ENCODE data around the gene PEF1.

PEF1 gene

GRCh38 chr1:31670593-31670964, 25.9 kb upstream of the PEF1 start:
- no peak for DNase-seq

DNA sequence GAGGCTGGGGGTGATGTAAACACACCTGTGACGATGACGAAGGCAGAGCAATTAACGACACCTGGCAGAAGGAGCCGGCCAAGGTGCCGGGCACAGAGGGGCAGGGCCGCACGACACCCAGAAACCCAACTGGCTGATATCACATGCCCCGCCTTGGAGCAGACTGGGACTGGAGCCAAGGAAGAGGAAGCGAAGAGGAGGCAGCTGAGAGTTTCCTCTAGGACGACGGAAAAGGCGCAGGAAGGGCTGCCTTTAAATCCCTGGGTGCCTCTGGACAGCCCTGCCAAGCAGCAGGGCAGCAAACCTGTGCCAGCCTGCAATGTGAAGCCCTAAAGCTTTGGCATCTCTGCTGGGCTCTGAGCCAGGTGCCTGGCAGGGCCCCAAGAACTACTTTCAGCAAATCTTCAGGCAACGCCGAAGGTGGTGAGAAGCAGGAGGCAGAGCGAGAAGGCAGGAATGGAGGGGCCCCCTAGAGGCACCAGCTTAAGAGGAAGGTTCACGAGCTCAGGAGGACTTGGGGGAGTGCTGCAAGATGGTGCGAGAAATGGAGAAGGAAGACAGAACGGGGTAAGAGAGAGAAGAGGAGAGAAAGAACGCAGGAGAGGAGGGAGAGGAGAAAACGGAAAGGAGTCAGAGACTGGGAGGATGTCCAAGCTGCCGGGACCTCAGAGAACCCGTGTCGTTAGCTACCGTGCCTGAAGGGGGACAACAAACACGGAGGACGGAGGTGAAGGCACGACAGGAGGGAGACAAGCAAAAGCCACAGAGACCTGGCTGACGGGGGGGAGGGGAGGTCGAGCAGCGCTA, 25.3 kb upstream of the PEF1 start:
- DNase-seq: peak; percentile 45

DNA sequence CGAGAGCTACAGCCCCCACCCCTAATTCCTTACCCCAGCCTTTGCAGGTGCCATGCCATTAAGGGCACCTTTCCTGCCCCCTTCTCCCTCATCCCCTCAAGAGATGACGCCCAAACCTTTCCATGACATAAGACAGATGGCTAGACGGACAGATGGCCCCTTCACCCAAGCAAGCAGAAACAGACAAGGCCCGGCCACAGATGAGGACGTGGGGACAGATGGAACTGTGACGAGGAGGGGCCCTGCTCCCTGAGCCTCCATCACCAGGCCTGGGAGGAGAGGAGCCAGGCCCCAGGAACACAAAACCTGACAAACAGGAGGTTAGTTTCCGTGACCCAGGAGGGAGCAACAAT, 24.7 kb upstream of the PEF1 start:
- DNase-seq: no peak

- no peak for DNase-seq
Observed at GRCh38 chr1:31668303-31668883, 23.7 kb upstream of the PEF1 start.

DNA sequence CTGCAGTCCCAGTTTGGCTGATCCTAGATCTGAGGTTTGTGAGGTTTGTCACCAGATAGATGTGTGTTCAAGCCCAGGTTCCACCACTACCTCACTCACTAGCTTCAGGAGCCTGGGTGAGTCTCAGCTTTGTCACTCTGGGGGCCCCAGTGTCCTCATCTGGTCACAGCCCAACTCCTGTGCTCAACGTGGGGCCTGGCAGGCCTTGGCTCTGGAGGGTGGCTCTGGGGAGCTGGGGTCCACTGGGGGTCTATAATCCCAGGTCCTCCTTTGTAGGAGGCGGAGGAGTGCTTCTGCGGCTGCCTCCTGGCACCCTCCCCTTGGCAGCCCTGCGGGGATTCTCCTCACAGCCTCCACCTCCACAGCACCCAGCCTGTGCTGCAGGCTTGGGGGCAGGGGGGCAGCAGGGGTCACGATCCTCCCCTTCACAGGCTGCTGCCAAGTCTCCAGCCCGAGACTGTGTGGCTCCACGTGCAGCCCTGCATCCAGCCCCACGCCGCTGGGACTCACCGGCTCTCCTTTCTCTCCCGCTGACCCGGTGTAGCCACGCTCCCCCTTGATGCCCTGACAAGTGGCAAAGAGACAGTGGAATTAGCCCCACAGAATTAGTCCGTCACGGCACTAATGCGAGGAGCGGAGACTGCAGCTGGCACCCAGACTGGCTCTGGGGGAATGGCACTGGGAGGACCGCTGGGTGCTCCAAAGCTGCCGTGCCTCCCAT, 22.5 kb upstream of the PEF1 start:
- no peak for DNase-seq

GRCh38 chr1:31666263-31666963, 21.7 kb upstream of the PEF1 start:
- peak; percentile 55 for DNase-seq

DNA sequence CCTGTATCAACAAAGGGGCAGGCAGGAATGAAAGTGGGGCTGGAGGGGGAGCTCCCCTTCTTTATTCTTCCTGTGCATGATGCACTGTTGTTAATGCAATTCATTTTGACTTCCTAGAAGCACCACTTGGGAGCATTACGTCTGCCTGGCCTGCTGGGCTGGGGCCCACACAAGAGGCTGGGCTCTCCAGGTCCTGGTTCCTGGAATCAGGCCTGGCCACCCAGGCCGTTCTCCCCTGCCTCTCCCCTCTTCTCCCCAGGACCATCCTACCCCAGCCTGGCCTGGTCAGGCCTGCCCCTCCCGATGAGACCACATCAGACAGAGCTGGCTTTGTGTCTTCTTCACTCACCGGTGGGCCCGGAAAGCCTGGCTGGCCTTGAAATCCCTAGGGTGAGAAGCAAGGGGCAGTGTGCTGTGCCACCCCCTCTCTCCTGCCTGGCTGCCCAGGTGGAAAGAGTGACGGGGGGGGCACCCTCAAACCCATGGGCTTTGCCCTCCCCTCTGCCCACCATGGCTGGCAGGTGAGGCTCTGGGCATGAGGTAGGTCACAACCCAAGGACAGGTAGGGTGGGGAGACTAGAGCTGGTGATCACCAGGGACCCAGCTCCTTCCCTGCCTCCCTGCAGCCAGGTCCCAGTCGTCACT, 20.7 kb upstream of the PEF1 start:
- DNase-seq: no peak

GRCh38 chr1:31664528-31664927, 19.9 kb upstream of the PEF1 start:
- no peak for DNase-seq

GRCh38 chr1:31663622-31664452, 19.2 kb upstream of the PEF1 start:
- DNase-seq: peak; percentile 38

- DNase-seq: no peak
Observed at GRCh38 chr1:31662463-31662862, 17.8 kb upstream of the PEF1 start.

DNA sequence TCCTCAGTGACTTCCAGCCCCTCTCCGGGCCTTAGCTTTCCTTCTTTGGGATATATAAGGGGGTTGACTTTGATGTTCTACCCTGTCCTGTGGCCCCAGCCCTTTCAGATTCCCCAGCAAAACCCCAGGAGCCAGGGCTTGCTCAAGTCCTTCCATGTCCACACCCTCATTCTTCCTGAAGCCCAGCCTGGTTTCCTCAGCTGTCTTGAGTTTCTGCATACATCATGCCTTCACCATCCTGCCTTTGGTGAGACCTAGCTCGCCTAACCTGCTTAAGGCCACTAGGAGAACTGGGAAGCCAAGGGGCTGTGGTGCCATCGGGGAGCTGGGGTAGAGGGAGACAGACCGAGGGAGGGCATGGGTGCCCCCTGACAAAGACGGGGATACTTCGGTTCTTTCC, 17.2 kb upstream of the PEF1 start:
- no peak for DNase-seq

DNA sequence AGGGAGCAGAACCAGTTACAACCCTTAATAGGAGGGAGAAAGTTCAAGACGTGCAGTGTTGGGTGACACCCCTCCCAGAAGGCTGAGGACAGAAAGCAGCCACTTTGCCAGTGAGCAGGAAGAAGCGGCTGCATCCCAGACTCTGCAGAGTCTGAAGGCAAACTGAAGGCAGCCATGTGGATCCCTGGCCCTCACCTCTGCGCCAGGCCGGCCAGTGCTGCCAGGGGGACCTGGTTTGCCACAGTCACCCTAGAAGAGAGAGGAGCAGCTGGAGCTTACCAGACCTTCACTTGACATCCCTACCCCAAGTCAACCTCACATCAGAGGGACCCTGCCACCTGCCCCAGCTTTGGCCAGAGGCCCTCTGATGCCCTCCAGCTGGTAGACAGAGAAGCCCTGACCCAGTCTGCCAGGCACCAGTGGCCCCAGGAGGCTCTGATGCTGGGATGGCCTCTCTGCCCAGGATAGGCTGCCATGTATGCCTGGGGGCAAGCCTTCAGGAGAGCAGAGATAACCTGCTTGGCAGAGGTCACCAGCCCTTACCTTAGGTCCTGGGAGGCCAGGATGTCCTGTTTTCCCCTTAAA, 16.3 kb upstream of the PEF1 start:
- DNase-seq: no peak

- no peak for DNase-seq
Observed at GRCh38 chr1:31659889-31660288, 15.2 kb upstream of the PEF1 start.

DNA sequence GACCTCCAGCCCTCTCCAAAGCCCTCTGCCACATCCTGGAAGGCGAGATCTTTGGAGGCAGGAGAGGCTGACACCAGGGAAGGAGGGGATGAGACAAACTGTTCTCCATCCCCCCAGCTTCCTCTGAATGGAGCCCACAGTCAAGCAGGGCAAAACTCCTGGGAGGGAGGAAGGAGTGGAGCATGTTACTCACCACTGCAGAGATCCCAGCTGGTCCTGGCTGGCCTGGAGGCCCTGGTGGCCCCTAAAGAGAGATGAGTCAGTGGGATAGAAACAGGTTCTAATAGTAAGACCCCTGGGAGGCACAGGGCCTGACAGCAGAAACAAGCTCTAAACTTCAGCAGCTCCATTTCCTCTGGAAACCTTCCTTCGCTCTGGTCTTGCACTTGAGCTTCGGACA, 14.0 kb upstream of the PEF1 start:
- peak; percentile 60 for DNase-seq

DNA sequence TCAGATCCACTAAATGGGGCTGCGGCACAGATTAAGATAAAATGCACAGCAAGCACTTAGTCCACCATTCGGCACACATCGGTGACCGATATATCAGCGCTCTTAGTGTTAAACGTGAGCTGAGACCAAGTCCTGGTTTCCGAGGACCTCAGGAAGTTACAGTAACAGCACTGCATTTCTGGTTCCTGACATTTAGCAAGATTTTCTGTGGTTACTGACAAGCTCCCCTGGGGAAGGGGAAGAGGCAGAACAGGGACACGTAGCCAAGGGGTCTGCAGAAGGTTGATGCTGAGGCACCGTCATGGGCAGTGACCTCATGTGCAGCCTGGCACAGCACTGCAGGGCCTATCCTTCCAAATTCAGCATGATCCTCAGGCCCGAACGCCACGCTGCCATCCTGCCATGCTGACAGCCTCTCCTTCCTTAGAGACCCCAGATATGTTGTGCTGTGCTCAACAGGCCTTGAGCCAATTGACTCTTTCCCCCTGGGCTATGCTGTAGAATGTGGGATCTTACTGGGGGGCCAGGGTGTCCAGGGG, 13.4 kb upstream of the PEF1 start:
- no peak for DNase-seq

- no peak for DNase-seq
Observed at GRCh38 chr1:31657020-31657804, 12.5 kb upstream of the PEF1 start.

DNA sequence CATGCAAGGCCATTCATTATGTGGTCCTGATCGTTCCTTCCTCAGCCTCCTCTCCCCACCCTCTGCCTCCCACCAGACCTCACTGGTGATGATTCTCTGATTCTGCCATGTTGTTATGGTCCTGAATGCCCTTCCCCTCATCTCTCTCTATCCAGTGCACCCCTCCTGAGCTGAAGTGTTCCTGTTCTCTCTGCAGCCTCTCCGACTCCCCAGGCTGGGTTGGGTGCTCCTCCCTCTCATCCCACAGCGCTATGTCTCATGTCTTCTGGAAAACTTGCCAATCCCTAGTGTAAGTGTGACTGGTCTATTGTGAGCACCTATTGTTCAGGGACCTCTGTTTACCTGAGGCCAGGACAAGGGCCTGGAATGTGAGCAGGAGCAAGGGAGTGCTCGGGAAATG, 11.1 kb upstream of the PEF1 start:
- DNase-seq: no peak

DNA sequence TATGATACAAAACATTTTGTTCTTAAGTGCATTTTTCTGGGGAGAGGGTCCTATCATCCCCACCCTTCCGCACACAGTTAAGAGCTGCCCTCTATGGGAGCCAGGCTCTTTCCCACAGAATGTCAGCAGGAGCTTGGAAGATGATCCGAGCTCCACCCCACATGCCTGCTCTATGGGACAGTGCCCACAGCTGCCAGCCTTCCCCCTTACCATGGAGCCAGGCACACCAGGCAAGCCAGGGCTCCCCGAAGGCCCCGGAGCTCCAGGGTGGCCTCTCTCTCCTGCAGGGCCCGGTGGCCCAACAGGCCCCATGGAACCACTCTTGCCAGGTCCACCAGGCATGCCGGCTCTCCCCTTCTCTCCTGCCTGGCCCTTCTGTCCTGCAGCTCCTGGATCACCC, 10.4 kb upstream of the PEF1 start:
- DNase-seq: no peak

DNA sequence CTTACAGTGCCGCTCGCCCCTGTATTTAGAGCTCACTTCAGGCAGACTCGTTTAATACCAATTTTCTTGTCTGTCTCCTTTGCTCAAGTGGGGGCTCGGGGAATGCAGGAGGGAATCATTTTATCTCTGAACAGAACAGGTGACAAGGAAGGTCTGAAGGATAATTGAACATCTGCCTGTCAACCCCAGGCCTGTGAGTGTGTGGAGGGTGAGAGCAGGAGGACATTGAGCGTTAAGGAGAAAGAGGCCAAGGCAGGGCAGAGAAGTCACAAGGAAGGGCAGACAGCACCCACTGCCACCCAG, 9.7 kb upstream of the PEF1 start:
- DNase-seq: no peak

- no peak for DNase-seq
Observed at GRCh38 chr1:31653717-31654473, 9.2 kb upstream of the PEF1 start.

Measured in fibroblast of skin of right biceps (primary cell).